Esophagus muscularis mucosa (tissue), 4 donors: ENCODE measurements around the gene HEBP2.

ENCODE experiments used
- CTCF ChIP-seq, 3 experiments: fragments of 200-600 bp in 2 of 3; fragments of 450-650 bp in 1 of 3; sonication (generic) in 2 of 3; IDR thresholded peaks; one replicate each; pipeline ENCODE4 v1.5.1; 2017 to 2019; ENCODE audit warnings: antibody characterized with exemption in 3 of 3, mild to moderate bottlenecking in 2 of 3, moderate library complexity in 1 of 3
- EP300 ChIP-seq: sonication (generic); formaldehyde crosslinking; IDR thresholded peaks from one replicate; pipeline ENCODE4 v1.6.1; 2017; ENCODE audit warnings: antibody characterized with exemption
- POLR2A ChIP-seq: fragments of 450-650 bp; IDR thresholded peaks from one replicate; pipeline ENCODE4 v1.6.1; 2017; ENCODE audit warnings: antibody characterized with exemption, moderate library complexity, mild to moderate bottlenecking, low read depth
- POLR2AphosphoS5 ChIP-seq, 2 donors: sonication (generic); formaldehyde crosslinking; IDR thresholded peaks; one replicate each; pipeline ENCODE4 v1.6.1; 2017; ENCODE audit warnings: antibody characterized with exemption in 2 of 2

DNA sequence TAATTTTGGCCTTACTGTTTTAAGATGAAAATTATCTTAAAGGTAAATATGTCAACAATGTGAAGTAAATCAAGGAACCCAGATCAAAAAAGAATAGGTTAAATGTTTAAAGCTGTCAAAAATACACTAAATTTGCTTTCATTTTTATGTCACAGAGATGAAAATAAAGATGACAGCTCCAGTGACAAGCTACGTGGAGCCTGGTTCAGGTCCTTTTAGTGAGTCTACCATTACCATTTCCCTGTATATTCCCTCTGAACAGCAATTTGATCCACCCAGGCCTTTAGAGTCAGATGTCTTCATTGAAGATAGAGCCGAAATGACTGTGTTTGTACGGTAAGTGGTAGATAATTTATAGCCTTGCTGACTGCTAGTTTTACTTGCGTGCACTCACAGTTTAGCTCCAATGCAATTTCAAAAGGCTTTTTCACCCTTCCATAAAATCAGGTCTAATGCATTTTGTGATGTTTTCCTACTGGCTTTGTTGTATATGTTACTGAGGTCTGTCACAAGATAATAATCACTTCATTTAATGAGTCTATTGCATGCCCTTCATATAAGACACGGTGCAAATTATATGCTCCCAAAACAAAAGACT, 1.9 kb downstream of the HEBP2 start:
- TF ChIP-seq CTCF (IDR thresholded peaks at IDR 0.05) (no peak), POLR2AphosphoS5 (IDR thresholded peaks at IDR 0.05) (no peak), POLR2A (no peak), EP300 (no peak)
